ENCODE data around the gene TRERF1.

The TRERF1 gene

DNA sequence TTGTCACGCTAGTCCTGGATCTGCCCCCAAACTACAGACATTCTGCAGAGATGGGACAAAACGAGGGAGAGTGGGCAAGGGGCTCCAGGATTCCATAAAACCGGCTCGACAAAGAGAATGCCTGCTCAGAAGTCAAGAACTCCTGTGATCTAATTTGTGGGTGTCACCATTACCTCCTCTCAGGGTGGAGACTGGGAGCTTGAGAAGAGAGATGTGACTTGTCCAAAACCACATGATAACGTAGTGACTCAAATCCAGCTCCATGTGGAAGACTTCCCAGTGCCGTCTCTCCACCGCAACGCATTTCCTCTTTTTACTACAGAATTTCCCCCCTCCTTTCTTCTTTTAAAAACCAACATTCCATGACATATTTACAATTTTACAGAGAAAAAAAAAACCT, 44.3 kb downstream of the TRERF1 start:
- TF ChIP-seq, protein P1, sequence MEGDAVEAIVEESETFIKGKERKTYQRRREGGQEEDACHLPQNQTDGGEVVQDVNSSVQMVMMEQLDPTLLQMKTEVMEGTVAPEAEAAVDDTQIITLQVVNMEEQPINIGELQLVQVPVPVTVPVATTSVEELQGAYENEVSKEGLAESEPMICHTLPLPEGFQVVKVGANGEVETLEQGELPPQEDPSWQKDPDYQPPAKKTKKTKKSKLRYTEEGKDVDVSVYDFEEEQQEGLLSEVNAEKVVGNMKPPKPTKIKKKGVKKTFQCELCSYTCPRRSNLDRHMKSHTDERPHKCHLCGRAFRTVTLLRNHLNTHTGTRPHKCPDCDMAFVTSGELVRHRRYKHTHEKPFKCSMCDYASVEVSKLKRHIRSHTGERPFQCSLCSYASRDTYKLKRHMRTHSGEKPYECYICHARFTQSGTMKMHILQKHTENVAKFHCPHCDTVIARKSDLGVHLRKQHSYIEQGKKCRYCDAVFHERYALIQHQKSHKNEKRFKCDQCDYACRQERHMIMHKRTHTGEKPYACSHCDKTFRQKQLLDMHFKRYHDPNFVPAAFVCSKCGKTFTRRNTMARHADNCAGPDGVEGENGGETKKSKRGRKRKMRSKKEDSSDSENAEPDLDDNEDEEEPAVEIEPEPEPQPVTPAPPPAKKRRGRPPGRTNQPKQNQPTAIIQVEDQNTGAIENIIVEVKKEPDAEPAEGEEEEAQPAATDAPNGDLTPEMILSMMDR (conservative IDR thresholded peaks at IDR 0.05; ENCODE audit: low read length) = no peak
- peak; percentile 91 for DNase-seq (ENCODE audit: low read depth)
- H3K4me3 ChIP-seq (ENCODE audit: low read length) = peak overlapping the region; percentile 4; the same call in 1 of the 2 replicates

DNA sequence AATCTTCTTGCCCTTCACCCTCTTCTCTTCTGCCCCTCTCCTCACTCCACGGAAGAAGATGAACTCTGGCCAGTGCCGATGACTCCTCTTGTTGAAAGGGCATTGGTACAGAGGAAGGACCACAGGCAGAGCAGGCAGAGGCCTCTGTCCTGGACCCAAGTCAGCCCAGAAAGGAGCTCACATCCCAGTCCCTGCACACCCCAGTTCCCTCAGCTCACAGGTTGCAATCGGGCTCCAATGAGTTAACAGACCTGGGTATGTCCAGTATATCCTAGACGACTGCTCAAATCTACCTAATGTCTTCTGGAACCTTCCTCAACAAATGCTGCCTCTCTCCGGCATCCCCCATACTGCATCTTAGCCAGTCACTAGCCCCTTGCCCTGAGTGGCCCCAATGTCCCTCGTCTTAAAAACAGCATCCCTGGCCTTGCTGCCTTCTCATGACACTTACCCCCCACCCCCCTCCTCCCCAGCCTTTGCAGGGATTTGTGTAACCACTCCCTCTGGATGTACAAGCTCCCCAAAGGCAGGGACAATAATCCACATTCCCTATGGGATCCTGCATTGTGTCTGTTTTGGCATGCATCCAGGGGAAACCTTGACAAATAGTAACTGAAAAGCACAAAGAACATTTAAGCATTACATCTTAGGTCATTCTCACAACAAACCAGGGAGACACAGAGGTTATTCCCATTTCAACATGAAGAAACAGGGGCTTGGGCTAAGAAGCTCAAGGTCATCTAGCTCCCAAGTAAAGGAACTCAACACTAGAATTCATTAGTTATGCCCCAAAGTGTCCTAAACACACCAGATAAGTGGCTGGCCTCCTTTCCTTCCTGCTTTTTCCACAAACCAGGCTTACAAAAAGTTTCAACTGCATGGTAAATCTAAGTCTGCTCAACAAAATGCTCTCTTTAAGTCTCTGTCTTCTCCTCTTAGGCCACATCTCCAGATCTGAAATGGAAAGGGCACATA, 45.1 kb downstream of the TRERF1 start:
- DNase-seq (ENCODE audit: low read depth) = no peak
- TF ChIP-seq, protein P1 (conservative IDR thresholded peaks at IDR 0.05; ENCODE audit: low read length) = no peak
- no peak overlapping the region; the same call in 1 of the 2 replicates for H3K4me3 ChIP-seq (ENCODE audit: low read length)

DNA sequence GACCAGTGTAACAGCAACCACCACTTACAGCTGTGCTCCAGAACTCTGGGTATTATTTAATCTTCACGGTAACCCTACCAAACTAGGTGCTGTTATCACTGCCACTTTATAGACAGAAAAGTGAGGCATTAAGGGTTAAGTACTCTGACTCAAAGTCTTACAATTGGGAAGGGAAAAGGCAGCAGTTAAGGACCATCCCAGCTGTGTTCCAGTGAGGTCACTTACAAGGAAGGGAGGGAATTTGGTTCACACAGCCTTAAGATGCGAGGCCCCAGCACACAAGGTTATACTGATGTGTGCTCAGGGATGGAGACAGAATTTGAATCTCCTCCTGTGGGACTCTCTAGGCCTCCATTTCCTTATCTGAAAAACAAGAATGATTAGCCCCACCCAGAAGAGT, 46.7 kb downstream of the TRERF1 start:
- TF ChIP-seq, protein P1 (conservative IDR thresholded peaks at IDR 0.05; ENCODE audit: low read length) = no peak
- peak; percentile 66 for DNase-seq (ENCODE audit: low read depth)
- H3K4me3 ChIP-seq (ENCODE audit: low read length) = no peak overlapping the region

DNA sequence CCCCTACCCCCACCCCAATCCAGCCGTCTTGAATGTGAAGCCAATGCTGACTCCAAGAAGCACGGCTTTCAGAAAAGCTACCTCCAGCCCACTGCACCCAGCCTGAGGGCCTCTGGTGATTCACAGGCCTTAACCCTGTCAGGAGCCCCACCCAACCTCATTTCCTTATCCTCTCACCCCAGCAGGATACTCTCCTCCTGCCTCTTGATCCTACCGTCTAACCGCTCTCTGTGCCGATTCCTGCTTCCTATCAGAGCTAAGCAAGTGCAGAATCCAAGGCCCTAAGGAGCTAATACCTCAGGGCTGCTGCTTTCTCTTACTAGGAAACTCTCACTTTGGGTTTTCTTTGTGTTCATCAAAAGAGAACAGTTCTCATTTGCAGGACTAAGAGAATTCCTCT, 47.2 kb downstream of the TRERF1 start:
- DNase-seq (ENCODE audit: low read depth) = peak; percentile 59
- no peak overlapping the region for H3K4me3 ChIP-seq (ENCODE audit: low read length)
- TF ChIP-seq, protein P1 (conservative IDR thresholded peaks at IDR 0.05; ENCODE audit: low read length) = no peak

DNA sequence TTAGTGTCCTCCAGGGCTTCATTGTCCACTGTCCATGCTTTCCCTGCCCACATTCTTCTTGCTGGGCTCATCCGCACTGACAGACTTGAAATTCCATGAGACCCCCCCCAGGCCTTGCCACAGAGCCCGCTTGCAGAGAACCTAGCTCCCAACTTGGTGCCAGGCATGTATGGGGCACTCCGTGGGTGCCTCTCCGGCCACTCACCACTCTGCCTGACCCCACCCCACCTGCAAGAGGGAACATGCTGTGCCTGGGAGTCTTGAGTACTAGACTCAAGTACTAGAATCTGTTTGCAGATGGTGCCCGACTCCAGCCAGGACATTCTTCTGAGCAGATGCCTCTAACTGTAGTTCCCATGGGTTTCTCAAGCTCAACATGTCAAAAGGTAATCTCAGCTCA, 47.9 kb downstream of the TRERF1 start:
- TF ChIP-seq, protein P1 (conservative IDR thresholded peaks at IDR 0.05; ENCODE audit: low read length) = no peak
- peak; percentile 15 for DNase-seq (ENCODE audit: low read depth)
- no peak overlapping the region for H3K4me3 ChIP-seq (ENCODE audit: low read length)

DNA sequence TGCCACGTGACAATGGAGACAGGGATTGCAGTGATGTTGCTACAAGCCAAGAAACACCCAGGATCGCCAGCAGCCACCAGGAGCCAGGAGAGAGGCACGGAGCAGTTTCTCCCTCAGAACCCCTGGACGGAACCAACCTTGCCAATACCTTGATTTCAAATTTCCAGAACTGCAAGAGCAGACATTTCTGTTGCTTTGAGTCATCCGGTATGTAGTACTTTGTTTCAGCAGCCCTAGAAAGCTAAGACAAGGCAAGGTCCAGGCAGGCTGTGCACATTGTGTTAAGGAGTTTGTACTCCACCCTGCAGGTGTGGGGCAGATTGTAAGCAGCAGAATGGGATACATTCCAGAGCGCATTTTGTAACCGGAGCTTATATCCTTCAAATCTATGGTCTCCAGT, 48.3 kb downstream of the TRERF1 start:
- TF ChIP-seq, protein P1 (conservative IDR thresholded peaks at IDR 0.05; ENCODE audit: low read length) = 0 out of 2 replicates have a peak, but pooled peaks have one; percentile 6
- DNase-seq (ENCODE audit: low read depth) = peak; percentile 18
- no peak overlapping the region for H3K4me3 ChIP-seq (ENCODE audit: low read length)

DNA sequence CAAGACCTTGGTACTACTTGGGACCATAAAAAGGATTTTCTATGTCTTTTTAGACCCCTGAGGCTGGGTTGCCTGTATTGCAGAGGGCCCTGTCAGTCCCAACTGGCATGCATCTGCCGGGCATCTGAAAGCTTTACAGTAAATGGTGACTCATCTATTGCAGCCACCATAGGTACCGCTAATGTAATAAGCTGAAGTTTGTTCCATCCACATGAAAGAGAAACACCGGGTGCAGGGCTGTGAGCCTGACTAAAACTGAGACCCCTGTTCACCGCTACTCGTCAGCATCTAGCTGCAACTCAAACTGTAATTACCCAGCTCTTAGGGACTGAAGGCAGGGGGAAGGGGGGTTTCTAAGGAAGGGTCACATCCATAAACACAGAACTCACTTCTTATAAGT, 49.5 kb downstream of the TRERF1 start:
- peak; percentile 29 for DNase-seq (ENCODE audit: low read depth)
- TF ChIP-seq, protein P1 (conservative IDR thresholded peaks at IDR 0.05; ENCODE audit: low read length) = no peak
- no peak overlapping the region for H3K4me3 ChIP-seq (ENCODE audit: low read length)
